D721Med (cell line): Measurements from ENCODE around the gene FRMPD3.

Experiments
- DNase-seq: peaks from one replicate; pipeline ENCODE4 v3.0.0; 2011; ENCODE audit warnings: low spot score; ENCODE audit not compliant: insufficient read length
- FAIRE-seq: peaks from 2 replicates; lab custom pipeline; 2011; peaks lifted over from hg19 to GRCh38; lab: Jason Lieb, UNC
- CTCF ChIP-seq: IDR thresholded peaks from 2 replicates; pipeline ENCODE4 v1.5.1; 2012; ENCODE audit warnings: mild to moderate bottlenecking, control low read depth; ENCODE audit not compliant: insufficient read depth; ENCODE audit errors: missing control alignments

FRMPD3 gene

GRCh38 chrX:107448998-107449835 is at the start of gene FRMPD3:
Gene FRMPD3 (plus strand): TSS chrX:107449652. CDS start chrX:107526589, 76,937 bp downstream.
- no peak for TF ChIP-seq CTCF
- FAIRE-seq (no peak), DNase-seq (no peak)

GRCh38 chrX:107420571-107420970 is 28.9 kb upstream of the FRMPD3 start:
- DNase-seq (no peak), FAIRE-seq (no peak)
- no peak for TF ChIP-seq CTCF

- no peak for TF ChIP-seq CTCF
- DNase-seq = no peak
- FAIRE-seq = no peak
Measured at GRCh38 chrX:107421337-107421861, 28.1 kb upstream of the FRMPD3 start.

- no peak for DNase-seq
- TF ChIP-seq CTCF = peak; percentile 22
- no peak for FAIRE-seq
Measured at GRCh38 chrX:107429090-107429489, 20.4 kb upstream of the FRMPD3 start.

GRCh38 chrX:107440187-107440586 is 9.3 kb upstream of the FRMPD3 start:
- no peak for FAIRE-seq
- no peak for TF ChIP-seq CTCF
- DNase-seq = no peak

GRCh38 chrX:107440692-107441091 is 8.8 kb upstream of the FRMPD3 start:
- DNase-seq (no peak), FAIRE-seq (no peak)
- TF ChIP-seq CTCF = no peak
